ENCODE data around the gene SMYD3.

SMYD3 gene

GRCh38 chr1:246158131-246158530 is 348.9 kb downstream of the SMYD3 start:
- TF ChIP-seq ZNF274 (IDR thresholded peaks at IDR 0.05; ENCODE audit: low read depth, low read length) = no peak
- no peak overlapping the region for H3K4me3 ChIP-seq (ENCODE audit: low read length)

- TF ChIP-seq ZNF274 (IDR thresholded peaks at IDR 0.05; ENCODE audit: low read depth, low read length) = no peak
- no peak overlapping the region for H3K4me3 ChIP-seq (ENCODE audit: low read length)
Observed at GRCh38 chr1:246157516-246157915, 349.6 kb downstream of the SMYD3 start.

GRCh38 chr1:246156847-246157246 is 350.2 kb downstream of the SMYD3 start:
- TF ChIP-seq ZNF274 (IDR thresholded peaks at IDR 0.05; ENCODE audit: low read depth, low read length) = no peak
- H3K4me3 ChIP-seq (ENCODE audit: low read length) = no peak overlapping the region

GRCh38 chr1:246155923-246156322 is 351.2 kb downstream of the SMYD3 start:
- no peak overlapping the region for H3K4me3 ChIP-seq (ENCODE audit: low read length)
- no peak for TF ChIP-seq ZNF274 (IDR thresholded peaks at IDR 0.05; ENCODE audit: low read depth, low read length)

GRCh38 chr1:246153796-246154212 is 353.3 kb downstream of the SMYD3 start:
- no peak overlapping the region for H3K4me3 ChIP-seq (ENCODE audit: low read length)
- TF ChIP-seq ZNF274 (IDR thresholded peaks at IDR 0.05; ENCODE audit: low read depth, low read length) = no peak

- H3K4me3 ChIP-seq (ENCODE audit: low read length) = no peak overlapping the region
- TF ChIP-seq ZNF274 (IDR thresholded peaks at IDR 0.05; ENCODE audit: low read depth, low read length) = no peak
Observed at GRCh38 chr1:246152986-246153431, 354.1 kb downstream of the SMYD3 start.

- TF ChIP-seq ZNF274 (IDR thresholded peaks at IDR 0.05; ENCODE audit: low read depth, low read length) = no peak
- no peak overlapping the region for H3K4me3 ChIP-seq (ENCODE audit: low read length)
Observed at GRCh38 chr1:246151796-246152434, 355.2 kb downstream of the SMYD3 start.

GRCh38 chr1:246149543-246149942 is 357.5 kb downstream of the SMYD3 start:
- H3K4me3 ChIP-seq (ENCODE audit: low read length) = no peak overlapping the region
- TF ChIP-seq ZNF274 (IDR thresholded peaks at IDR 0.05; ENCODE audit: low read depth, low read length) = no peak

- no peak for TF ChIP-seq ZNF274 (IDR thresholded peaks at IDR 0.05; ENCODE audit: low read depth, low read length)
- no peak overlapping the region for H3K4me3 ChIP-seq (ENCODE audit: low read length)
Observed at GRCh38 chr1:246147524-246148461, 359.3 kb downstream of the SMYD3 start.

- TF ChIP-seq ZNF274 (IDR thresholded peaks at IDR 0.05; ENCODE audit: low read depth, low read length) = no peak
Observed at GRCh38 chr1:246146804-246147523, 360.1 kb downstream of the SMYD3 start.

GRCh38 chr1:246145900-246146299 is 361.2 kb downstream of the SMYD3 start:
- TF ChIP-seq ZNF274 (IDR thresholded peaks at IDR 0.05; ENCODE audit: low read depth, low read length) = no peak
- H3K4me3 ChIP-seq (ENCODE audit: low read length) = no peak overlapping the region

More at GRCh38 chr1:246146804-246147523, 360.1 kb downstream of the SMYD3 start:
- no peak overlapping the region for H3K4me3 ChIP-seq (ENCODE audit: low read length)

GRCh38 chr1:246144931-246145330 is 362.1 kb downstream of the SMYD3 start:
- TF ChIP-seq ZNF274 (IDR thresholded peaks at IDR 0.05; ENCODE audit: low read depth, low read length) = no peak

GRCh38 chr1:246142320-246142893 is 364.7 kb downstream of the SMYD3 start:
- no peak overlapping the region for H3K4me3 ChIP-seq (ENCODE audit: low read length)
- no peak for TF ChIP-seq ZNF274 (IDR thresholded peaks at IDR 0.05; ENCODE audit: low read depth, low read length)

More at GRCh38 chr1:246144931-246145330, 362.1 kb downstream of the SMYD3 start:
- no peak overlapping the region for H3K4me3 ChIP-seq (ENCODE audit: low read length)

- TF ChIP-seq ZNF274 (IDR thresholded peaks at IDR 0.05; ENCODE audit: low read depth, low read length) = no peak
- no peak overlapping the region for H3K4me3 ChIP-seq (ENCODE audit: low read length)
Observed at GRCh38 chr1:246141306-246141705, 365.8 kb downstream of the SMYD3 start.
